Kidney glomerular epithelial cell (primary cell): ENCODE results near the gene ZNF260.
A peak's percentile ranks its signal among the peaks of the same experiment; 100 is the strongest.

Experiments
- DNase-seq: peaks from one replicate; lab custom pipeline; 2025; lab: John Stamatoyannopoulos, UW

Gene ZNF260

GRCh38 chr19:36489920-36490415 lies 38.1 kb downstream of the ZNF260 start:
- DNase-seq, result peak; percentile 75

- DNase-seq, result peak; percentile 88
These were observed 38.8 kb downstream of the ZNF260 start, which contains the start of gene ZNF566 for GRCh38 chr19:36489118-36489919. Gene ZNF566 (minus strand): TSS chr19:36489561. CDS start chr19:36476557, 13,004 bp downstream.

- DNase-seq, result no peak
These were observed 39.3 kb downstream of the ZNF260 start for GRCh38 chr19:36488846-36489117.

- DNase-seq, result no peak
These were observed 39.8 kb downstream of the ZNF260 start for GRCh38 chr19:36488118-36488845.

GRCh38 chr19:36483653-36484052 lies 44.4 kb downstream of the ZNF260 start:
- no peak for DNase-seq

- no peak for DNase-seq
These were observed 45.2 kb downstream of the ZNF260 start for GRCh38 chr19:36482876-36483275.
